NCI-H1092 (cell line): Measurements from ENCODE around the gene ACOT8.
"Not testable (repeated sequence)": the region's sequence is repeated elsewhere in the genome, so short reads cannot be mapped to it uniquely, and the experiment has no call there.

Experiments
- DNase-seq: peaks from one replicate; lab custom pipeline; 2025; lab: John Stamatoyannopoulos, UW

Gene ACOT8

DNA sequence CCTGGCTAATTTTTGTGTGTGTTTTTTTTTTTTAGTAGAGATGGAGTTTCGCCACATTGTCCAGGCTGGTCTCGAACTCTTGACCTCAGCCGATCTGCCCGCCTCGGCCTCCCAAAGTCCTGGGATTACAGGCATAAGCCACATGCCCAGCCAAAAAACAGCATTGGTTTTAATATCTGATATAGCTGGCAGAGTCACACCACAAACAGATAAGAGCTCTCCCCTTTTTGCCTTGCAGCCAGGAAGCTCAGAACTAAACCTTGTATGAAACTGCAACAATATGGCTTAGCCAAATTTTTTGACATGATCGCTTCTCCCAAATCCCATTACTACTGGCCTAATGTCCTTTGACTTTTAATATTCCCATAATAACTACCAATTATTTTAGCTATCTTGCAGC is 4.9 kb downstream of the ACOT8 start:
- no peak for DNase-seq

DNA sequence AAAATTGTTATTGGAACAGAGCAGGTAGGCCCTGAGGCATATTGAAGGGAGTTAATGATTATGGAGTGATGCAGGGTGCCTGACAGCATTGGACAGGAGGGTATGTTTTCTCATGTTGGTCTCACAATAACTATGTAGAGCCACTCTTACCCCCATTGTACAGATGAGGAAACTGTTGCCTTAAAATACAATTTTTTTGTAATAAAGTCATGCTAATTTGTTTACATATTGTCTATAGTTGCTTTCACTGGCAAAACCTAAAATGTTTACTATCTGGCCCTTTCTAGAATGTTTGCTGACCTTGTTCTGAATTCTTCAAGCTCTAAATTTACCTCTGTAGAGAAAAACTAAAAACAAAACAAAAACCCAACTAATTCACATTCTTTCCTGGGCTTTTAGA is 5.7 kb downstream of the ACOT8 start:
- no peak for DNase-seq

DNA sequence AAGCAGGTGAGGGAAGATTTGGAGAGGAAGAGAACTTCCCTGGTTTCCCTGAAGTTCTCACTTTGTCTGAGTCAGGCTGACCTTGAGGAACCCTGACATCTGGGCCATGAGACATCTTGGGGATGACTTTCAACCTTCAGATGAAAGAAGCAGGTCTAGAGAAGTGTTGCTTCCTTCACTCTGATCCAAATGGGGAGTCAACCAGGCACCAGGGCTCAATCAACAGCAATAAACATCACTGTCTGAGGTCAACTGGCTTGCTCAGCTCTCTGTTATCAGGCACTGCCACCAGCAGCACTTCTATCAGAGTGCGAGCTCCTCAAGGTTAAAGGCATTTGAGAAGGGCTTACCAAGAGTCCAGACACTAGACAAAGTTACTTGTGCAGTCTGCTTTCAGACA is 6.3 kb downstream of the ACOT8 start:
- DNase-seq, result no peak

DNA sequence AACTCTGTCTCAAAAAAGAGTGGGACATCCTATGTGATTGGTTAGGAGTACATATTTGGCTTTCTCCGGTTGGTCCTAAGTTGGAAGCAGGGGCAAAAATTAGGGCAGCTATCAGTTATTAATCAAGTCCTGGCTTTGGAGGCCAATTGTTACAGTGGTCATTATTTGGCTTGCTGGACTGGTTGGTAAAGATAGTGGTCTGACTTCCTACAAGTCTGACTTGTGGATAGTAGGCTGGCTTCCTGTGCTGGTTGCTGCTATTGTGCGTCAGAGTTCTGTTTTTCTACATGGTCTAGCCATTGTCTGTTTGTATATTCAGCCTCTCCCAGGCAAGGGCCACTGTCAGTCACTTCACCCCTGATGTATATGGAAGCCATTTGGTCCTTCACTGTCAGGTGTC is 7.0 kb downstream of the ACOT8 start:
- no peak for DNase-seq

DNA sequence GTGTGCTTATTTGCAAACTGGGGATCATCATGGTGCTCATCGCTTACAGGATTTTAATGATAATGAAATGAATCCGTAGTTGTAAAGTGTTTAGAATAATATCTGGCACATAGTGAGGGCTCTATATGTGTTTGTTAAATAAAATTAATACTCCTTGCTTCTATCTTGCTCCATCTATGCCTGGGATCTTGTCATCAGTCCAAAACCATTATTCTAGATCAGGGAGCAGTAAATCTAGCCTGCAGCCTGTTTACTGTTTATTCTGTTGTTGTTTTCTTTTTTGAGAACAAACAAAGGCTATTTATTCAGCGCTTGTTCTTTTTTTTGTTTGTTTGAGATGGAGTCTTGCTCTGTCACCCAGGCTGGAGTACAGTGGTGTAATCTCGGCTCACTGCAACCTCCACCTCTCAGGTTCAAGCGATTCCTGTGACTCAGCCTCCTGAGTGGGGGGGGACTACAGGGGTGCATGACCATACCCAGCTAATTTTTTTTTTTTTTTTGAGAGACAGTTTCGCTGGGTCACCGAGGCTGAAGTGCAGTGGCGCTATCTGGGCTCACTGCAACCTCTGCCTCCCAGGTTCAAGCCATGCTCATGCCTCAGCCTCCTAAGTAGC is 8.1 kb downstream of the ACOT8 start:
- no peak for DNase-seq

DNA sequence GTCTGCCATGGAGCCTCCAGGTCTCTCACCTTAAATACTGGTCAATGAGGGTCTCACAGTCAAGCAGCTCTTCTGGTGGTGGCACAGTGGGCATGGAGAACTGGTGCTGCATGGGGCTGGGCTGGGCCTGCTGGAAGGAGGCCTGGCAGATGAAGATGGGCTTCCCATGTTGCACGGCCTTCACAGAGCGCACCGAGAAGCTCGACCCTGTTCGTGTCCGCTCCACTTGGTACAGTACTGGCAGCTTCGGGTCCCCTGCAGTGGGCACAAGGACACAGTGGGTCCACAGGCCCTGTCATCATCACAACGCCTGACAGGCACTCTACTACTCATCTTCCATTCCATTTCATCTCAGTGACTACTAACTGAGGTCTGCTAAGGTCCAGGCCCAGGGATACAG is 8.8 kb downstream of the ACOT8 start:
- DNase-seq, result no peak

DNA sequence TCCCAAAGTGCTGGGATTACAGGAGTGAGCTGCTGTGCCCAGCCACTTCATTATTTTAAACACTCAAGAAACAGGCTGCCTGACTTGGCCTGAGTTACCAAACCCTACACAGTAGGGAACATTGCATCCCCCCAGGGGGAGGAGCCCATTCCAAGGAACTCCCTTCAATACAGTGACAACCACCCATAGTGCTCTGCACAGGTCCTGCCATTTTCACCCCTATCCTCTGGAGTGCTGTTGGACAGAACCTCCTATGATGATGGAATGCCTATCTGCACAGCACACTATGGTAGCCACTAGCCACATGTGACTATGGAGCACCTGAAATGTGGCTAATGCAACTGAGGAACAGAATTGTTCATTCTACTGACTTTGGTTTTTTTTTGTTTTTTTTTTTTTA is 11.7 kb downstream of the ACOT8 start:
- DNase-seq, result no peak

DNA sequence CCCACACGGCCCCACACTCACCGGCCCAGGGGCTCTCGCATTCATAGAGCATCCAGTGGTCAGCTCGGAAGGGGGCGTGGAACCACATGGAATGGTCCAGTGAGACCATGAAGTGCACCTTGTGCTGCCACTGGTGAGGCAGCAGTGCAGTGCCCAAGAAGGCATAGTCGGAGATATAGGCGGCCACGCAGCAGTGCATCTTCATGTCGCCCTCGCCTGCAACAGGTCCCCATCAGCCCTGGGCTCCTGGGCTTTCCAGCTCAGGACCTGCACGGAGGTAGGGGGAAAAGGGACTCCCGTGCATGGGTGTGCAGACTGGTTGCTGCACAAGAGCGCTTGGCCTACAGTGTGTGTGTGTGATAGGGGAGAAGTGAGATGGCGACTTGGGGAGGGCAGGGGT is 13.7 kb downstream of the ACOT8 start:
- DNase-seq, result no peak

DNA sequence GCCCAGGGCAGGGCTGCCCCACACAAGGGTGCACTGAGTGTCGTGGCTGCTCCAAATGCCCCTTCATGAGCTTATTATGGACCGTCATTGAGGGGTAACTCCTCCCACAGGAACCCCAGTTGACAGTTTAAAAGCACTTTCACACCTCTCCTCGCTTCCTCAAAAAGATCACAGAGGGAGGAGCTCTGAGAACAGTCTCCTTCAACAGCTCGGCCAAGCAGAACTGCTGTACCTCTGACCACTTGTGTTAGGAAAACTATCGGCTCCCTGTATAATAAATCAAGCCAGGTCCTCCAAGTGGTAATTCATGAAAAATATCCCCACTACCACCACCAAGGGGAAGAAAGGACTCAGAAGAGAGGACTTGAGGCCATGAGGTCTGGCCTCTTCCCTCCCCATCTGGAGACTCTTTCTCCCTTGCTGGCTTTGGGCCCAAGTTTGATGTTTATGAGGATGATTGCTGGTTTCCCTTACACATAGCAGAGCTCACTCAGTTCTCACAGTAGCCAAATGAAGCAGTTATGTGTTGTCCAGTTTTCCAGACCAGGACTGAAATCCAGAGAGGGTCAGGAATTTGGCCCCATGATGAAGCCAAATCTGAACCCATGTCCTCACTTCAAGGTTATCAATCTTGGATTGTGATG is 14.9 kb downstream of the ACOT8 start:
- DNase-seq, result no peak

DNA sequence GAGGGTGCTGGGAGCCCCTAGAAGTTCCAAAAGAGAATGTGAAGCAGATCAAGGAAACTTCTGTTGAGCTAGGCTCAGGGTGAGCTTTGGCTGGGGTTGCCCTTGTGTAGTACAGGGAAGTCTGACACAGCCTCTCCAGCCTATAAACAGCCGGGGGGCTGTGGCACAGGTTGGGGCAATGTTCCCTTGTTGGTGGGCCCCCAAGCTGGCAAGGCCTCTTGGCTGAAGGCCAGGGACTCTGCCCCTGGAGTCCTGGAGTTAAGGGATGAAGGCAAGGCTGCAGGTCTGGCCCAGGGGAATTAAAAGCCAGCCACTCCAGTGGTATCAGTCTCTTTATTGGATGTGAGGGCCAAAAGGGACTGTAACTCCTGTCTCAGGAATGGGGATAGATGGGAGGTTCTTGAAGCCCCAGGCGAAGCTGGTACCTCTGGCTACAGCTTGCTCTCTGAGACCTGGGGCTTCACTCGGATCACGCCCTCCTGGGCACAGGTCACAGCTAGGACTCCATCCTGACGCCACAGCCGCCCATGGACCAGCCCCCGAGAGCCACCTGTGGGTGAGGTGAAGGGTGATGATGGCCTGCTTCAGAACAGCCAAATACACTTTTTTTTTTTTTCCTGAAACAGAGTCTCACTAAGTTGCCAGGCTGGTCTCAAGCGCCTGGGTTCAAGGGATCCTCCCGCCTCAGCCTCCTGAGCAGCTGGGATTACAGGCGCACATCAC is 15.6 kb downstream of the ACOT8 start:
- DNase-seq, result no peak

DNA sequence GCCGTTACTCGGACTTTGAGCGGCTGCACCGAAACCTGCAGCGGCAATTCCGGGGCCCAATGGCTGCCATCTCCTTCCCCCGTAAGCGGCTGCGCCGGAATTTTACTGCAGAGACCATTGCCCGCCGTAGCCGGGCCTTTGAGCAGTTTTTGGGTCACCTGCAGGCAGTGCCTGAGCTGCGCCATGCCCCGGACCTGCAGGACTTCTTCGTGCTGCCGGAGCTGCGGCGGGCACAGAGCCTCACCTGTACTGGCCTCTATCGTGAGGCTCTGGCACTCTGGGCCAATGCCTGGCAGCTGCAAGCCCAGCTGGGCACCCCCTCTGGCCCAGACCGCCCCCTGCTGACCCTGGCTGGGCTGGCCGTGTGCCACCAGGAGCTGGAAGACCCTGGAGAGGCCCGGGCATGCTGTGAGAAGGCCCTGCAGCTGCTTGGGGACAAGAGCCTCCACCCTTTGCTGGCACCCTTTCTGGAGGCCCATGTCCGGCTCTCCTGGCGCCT is 16.4 kb downstream of the ACOT8 start:
- no peak for DNase-seq

DNA sequence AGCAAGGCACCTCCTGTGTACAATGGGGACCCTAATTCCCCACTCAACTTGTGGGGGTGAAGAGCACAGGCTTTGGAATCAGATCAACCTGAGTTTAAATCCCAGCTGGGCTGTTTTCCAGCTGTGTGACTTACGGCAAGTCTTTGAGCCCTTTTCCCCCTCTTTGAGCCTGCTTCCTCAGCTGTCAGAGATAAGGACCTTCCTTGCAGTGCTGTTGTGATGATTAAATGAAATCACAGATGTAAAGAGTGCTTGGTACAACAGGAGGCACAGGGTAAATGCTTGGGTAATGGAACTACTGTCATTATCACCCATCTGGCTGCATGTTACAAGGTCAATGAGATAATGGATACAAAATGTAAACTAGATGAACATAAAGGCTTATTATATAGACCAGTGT is 20.4 kb downstream of the ACOT8 start:
- no peak for DNase-seq

DNA sequence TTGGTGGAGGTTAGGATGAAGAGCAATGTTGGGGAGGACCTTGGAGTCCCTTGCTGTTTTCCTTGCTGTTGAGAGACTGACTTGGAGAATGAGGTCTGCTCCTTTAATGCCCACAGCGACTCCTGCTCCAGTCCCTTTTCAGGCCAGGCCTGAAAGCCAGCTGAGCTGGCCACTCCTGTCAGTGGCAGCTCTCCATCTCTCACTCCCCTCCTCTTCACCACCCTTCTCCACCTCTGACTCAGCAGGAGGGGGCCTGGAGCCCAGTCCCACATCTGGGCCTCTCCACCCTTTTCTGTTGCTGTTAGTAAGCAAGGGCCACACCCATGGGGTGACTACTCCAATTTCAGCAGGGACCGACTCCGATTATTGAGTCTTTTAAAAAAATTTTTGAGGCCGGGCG is 21.4 kb downstream of the ACOT8 start:
- DNase-seq, result no peak

DNA sequence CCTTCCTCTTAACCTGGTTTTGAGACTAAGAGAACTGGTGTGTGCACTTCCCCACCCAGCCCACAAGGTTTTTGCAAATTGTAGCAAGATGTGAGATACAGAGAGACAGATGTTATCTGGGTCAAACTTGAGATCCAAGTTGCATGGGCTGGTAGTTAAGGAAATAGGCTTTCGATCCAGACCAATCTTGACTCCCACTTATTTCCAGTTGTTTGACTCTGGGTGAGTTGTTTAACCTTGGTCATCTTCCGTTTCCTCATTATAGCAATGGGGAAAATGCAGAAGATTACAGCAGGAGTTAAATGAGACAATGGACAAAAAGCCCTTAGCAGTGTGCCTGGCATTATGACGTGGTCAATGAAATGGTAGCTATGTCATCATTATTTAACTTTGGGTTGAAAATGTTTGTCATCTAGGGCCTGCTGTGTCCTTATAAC is 21.8 kb downstream of the ACOT8 start:
- DNase-seq, result no peak

DNA sequence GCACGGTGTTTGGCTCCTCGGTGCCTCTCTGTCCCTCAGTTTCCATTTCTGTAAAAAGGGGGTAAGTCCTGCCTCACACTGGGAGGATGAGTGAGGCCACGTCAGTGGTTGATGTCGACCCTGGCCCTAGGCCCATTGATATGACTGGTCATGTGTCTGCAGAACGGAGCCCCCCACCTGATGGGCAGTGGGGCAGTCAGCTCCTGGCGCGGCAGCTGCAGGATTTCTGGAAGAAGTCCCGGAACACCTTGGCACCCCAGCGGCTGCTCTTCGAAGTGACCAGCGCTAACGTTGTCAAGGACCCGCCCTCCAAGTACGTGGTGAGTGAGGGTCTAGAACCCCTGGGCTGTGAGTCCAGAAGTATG is 22.4 kb downstream of the ACOT8 start:
- no peak for DNase-seq

DNA sequence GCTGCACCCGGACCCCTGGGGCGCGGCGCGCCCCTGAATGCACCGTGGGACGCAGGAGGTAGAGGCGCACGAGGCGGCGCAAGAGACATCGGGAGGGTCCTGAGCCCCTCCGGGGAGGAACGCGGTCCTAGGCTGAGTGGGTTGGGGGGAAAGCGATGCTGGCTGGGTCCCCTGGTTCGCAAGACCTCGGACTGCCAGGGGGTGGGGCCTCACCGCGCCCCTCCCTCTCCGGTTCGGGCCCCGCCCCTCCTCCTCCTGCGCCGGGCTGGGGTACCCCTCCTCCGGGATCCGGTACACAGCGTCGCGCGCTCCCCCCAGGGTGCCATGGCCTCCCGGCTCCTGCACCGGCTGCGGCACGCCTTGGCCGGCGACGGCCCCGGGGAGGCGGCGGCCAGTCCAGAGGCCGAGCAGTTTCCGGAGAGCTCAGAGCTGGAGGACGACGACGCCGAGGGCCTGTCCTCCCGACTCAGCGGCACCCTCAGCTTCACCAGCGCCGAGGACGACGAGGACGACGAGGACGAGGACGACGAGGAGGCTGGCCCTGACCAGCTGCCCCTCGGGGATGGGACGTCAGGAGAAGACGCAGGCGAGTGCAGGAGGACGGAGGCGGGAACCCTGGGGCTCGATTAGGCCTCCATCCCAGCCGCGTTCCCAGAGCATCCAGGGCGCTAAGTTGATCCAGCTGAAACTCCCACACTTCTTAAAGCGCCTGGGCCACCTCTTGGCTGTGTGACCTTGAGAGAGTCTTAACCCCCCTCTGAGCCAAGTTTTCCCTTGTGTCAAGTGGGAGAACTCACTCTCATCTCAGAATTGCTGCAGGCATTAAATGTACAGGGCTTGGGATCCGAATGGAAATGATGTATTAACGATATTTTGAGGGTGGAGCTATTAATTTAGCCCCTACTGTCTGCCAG is 23.1 kb downstream of the ACOT8 start:
- no peak for DNase-seq

DNA sequence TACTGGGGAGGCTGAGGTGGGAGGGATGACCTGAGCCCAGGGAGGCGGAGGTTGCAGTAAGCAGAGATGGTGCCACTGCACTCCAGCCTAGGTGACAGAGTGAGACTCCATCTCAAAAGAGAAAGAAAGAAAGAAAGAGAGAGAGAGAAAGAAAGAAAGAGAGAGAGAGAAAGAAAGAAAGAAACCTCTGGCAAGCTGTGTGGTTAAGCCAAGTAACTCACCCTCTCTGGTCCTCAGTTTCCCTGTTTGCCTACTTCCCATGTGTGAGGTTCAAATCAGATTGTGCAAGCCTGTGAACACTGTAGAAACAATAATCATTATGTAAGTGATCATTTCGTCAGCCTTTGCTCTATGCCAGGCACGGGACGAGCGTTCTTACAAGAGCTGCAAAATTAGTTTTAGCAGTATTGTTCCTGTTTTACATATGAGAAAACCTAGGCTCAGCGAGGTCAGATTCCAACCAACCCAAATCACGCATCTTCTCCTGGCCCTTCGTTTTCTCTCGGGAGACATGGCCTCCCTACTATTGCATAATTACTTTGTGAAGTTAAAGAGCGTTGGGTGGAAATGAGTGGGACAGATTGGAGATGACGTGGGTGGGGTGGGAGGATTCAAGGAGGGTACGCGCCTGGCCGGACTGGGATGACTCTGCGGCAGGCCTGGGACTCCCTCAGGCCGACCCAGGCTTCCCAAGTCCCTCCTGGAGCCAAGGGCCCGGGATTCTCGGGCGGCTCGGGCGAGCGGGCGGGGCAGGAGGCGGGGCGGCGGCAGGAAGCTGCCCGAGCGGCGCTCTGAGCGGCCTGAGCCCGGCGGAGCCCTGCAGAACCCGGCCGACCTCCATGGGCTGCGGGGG is 23.9 kb downstream of the ACOT8 start, which contains the start of gene SNX21:
TSS of gene SNX21 (plus strand) at position 770 of the 853 bp plus-strand sequence. CDS start 121 bp downstream, outside the sequence.
- DNase-seq, result no peak

DNA sequence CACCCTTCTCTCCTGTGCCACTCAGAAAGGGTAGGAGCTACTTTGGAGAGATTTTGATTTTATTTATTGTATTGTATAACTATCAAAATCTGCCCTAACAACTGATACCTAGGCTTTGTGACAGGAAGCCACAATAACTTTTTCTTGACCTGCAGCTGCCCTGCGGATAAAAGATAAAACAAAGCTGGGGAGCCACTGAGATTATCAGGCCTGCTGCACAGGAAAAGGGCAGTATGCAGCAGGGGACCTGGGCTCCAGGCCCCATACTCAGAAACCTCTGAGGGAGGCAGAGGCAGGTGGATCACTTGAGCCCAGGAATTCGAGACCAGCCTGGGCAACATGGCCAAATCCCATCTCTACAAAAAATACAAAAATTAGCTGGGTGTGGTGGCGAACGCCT is 24.6 kb downstream of the ACOT8 start:
- DNase-seq, result no peak

DNA sequence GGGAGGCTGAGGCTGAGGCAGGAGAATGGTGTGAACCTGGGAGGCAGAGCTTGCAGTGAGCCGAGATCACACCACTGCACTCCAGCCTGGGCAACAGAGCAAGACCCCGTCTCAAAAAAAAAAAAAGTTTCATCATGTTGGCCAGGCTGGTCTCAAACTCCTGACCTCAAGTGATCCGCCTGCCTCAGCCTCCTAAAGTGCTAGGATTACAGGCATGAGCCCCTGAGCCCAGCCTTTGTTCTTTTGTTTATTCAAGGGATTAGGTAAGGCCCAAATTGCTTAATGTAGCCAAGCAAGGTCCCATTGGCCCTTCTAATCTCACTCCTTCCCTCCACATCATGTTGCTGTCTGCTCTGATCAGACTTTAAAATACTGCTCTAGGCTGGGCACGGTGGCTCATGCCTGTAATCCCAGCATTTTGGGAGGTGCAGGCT is 27.5 kb downstream of the ACOT8 start:
- DNase-seq, result not testable (repeated sequence)

DNA sequence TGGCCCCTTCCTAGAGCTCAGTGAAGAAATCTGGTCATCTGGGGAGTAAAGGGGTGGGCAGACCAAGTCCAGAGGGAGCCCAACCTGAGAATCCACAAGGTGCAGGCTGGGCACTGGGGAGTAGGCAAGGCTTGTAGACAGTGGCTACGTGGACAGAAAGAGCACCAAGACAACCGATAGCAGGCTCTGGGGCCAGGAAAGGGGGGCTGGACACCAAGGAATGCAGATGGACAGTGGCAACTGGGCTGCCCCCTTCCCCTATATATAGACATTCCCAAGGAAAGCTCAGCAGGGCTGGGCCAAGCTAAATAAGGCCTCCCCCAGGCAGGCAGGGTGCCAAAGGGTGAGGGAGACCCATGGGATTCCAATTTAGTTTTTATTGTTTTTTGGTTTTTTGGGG is 28.6 kb downstream of the ACOT8 start:
- no peak for DNase-seq

DNA sequence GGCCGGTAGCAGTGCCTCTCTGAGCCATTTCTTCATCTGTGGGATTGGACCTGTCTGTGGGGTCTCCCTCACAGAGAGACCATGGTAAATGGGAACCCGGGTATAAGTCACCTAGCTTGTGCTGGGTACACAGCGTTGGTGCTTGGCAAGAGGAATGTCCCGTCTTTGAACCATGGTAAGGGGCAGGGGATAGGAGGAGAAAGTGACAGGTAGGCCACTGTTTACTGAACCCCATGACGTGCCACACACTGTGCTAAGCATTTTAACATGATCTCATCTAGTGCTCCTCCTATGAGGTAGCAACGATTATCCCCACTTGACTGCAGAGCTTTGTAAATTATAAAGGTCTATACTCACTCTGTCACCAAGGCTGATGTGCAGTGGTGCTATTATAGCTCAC is 29.5 kb downstream of the ACOT8 start:
- DNase-seq, result no peak
